Right lobe of liver (tissue), 6 donors: ENCODE data around the gene STAT4. TPM values are rescaled to one million over a fixed set of nuclear protein-coding genes. Genes with fewer than 3 reads are reported as not detected.

Experiments
- ATAC-seq, 4 donors: fragments of 200-7000 bp; cut with Tn5 transposase; one replicate each; pipeline ENCODE4 v1.9.1; 2020; ENCODE audit warnings: mild to moderate bottlenecking in 4 of 4, moderate library complexity in 4 of 4
- DNase-seq, 3 donors: peaks; one replicate each; pipeline ENCODE4 v3.0.0-alpha.2; 2020
- H3K27ac ChIP-seq, 3 donors: fragments of 200-600 bp; one replicate each; pipeline ENCODE4 v1.8.0; 2022
- H3K27me3 ChIP-seq, 2 donors: fragments of 200-600 bp; one replicate each; pipeline ENCODE4 v1.8.0; 2022
- H3K36me3 ChIP-seq, 4 donors: fragments of 200-600 bp; sonication (generic) in 1 of 4; one replicate each; pipeline versions ENCODE4 v1.5.1 to v1.8.0; 2017 to 2022; ENCODE audit warnings: control low read depth in 1 of 4
- H3K4me1 ChIP-seq, 4 donors: fragments of 200-600 bp; sonication (generic) in 1 of 4; one replicate each; pipeline versions ENCODE4 v1.5.1 to v1.8.0; 2017 to 2022; ENCODE audit warnings: control low read depth in 1 of 4
- H3K4me3 ChIP-seq, 3 donors: fragments of 200-600 bp; one replicate each; pipeline ENCODE4 v1.8.0; 2022
- H3K9me3 ChIP-seq, 4 donors: fragments of 200-600 bp; sonication (generic) in 1 of 4; one replicate each; pipeline versions ENCODE4 v1.5.1 to v1.8.0; 2017 to 2022; ENCODE audit warnings: control low read depth in 1 of 4
- POLR2A ChIP-seq: fragments of 450-650 bp; IDR thresholded peaks from one replicate; pipeline ENCODE4 v1.6.1; 2017; ENCODE audit warnings: antibody characterized with exemption, mild to moderate bottlenecking
- WGBS: methylation state at CpG from one replicate; pipeline ENCODE4 v1.1.6; 2018; ENCODE audit warnings: low coverage, low lambda C conversion rate; ENCODE audit not compliant: insufficient coverage; ENCODE audit errors: missing lambda C conversion rate; 5-methylcytosine and 5-hydroxymethylcytosine counted together
- intact Hi-C, 2 donors: fragments of 100-400 bp; cut with DNase I; formaldehyde crosslinking; loops; one replicate each; pipeline versions ENCODE4 v1.11.2 to v1.14.1; 2022
- total RNA-seq, 6 experiments: library from RNA; depleted of rRNA in 2 of 6; stranded (reverse); fragments of >200 nt in 2 of 6; fragmentation: NEBNext Ultra II Directional in 3 of 6; extraction: Animal tissue kit (Norgen Biotek cat#: 25700) in 3 of 6; gene quantifications; one replicate each; pipeline versions ENCODE4 v1.1.0 to v1.2.4, GENCODE V29; 2016 to 2023
- TF ChIP-seq, protein P1 (sequence below), 4 donors: fragments of 200-600 bp in 3 of 4; fragments of 450-650 bp in 1 of 4; IDR thresholded peaks; one replicate each; pipeline versions ENCODE4 v1.5.1 to v1.8.0; 2016 to 2022; ENCODE audit warnings: antibody characterized with exemption in 4 of 4, mild to moderate bottlenecking in 2 of 4
- donor health status: DM: no; HTN: yes; CAD: no.
- donor health status: DM: no; HTN: no; CAD: no.
- donor health status: DM: no; HTN: no; CAD: no.
- donor health status: DM: no; HTN: yes; CAD: no.
- donor health status: DM: no; HTN: yes; CAD: no.

STAT4 gene
- total RNA-seq, 6 experiments from 2014 or later = 0.90 to 6.1 (median 3.2) TPM

DNA sequence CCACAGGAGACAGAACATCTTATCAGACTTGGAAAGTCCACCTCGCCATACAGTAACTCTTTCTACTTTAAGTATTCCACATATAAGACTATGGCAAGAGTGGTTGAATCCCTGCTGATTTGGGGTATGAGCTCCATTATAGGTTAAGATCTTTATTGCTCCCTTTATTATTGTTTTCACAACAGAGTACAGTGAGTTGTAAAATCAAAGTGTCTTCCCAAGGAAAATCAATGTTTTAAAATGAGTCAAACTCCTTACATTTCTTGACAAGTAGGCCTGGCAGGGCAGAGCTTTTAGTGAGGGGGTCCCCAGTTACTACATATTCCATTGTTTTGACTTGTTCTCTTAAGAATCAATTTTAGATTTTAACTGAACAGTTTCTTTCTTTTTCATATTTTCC is 87.2 kb downstream of the STAT4 start:
- H3K27me3 ChIP-seq = no peaks in the 10 kb centered on the region
- TF ChIP-seq POLR2A = no peak
- TF ChIP-seq, protein P1, sequence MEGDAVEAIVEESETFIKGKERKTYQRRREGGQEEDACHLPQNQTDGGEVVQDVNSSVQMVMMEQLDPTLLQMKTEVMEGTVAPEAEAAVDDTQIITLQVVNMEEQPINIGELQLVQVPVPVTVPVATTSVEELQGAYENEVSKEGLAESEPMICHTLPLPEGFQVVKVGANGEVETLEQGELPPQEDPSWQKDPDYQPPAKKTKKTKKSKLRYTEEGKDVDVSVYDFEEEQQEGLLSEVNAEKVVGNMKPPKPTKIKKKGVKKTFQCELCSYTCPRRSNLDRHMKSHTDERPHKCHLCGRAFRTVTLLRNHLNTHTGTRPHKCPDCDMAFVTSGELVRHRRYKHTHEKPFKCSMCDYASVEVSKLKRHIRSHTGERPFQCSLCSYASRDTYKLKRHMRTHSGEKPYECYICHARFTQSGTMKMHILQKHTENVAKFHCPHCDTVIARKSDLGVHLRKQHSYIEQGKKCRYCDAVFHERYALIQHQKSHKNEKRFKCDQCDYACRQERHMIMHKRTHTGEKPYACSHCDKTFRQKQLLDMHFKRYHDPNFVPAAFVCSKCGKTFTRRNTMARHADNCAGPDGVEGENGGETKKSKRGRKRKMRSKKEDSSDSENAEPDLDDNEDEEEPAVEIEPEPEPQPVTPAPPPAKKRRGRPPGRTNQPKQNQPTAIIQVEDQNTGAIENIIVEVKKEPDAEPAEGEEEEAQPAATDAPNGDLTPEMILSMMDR (IDR thresholded peaks at IDR 0.05) = no peak
- H3K9me3 ChIP-seq = no peaks in the 10 kb centered on the region
- H3K27ac ChIP-seq = no peak overlapping the region
- no peaks in the 10 kb centered on the region for H3K36me3 ChIP-seq
- intact Hi-C loops = no loop called here
- DNase-seq (no peak), ATAC-seq (no peak)
- WGBS = 100% methylated on average over 1 of the region's 1 CpG
- no peak overlapping the region for H3K4me3 ChIP-seq
- H3K4me1 ChIP-seq = no peaks in the 10 kb centered on the region

DNA sequence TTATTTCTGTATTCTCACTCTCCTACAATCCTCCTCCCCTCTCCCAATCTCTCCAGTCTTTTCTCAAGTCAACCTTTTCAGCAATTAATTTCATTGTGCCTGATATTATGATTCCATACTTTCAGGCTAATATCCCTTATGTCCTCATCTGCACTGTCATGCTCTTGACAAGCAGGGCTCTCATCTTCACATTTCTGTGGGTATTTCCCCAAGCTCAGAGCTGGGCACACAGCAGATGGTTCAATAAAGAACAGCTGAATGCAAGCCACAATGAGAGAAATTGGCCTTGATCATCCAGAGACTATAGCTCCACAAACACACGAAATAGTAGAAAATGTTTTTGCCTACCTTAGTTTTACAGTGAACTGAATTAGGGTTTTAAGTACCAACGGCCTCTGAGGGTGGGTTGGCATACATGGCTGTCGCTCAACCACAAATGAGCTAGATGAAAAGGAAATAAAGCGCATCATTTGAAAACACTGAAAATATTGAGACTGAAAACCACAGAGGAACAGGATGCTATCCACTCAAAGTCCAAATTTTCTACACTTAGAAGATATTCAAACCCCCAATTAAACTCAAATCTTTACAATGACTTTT is 89.3 kb downstream of the STAT4 start:
- H3K27ac ChIP-seq = no peak overlapping the region
- ATAC-seq = no peak

DNA sequence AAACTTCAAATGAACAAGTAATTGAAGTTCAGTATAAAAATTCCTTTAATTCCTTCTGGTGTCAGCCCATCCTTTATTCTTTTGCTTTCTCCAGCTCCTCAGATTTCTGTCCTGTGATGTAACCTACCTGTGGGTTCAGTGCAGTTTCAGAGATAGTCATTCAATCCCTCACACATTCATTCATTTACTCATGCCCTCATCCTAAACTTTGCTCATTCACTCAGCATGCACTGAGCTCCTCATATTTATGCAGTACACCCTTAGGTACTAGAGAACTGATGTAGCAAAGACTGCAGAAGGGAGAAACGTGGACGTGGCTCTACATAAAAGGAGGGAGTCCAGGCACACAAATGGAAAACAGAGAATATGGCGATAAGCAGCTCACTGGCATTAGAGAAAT is 91.5 kb downstream of the STAT4 start:
- Histone ChIP-seq H3K36me3 (no peaks in the 10 kb centered on the region), H3K4me3 (no peak overlapping the region), H3K27me3 (no peaks in the 10 kb centered on the region), H3K9me3 (no peaks in the 10 kb centered on the region), H3K4me1 (no peaks in the 10 kb centered on the region), H3K27ac (no peak overlapping the region)
- TF ChIP-seq POLR2A = no peak
- TF ChIP-seq, protein P1 (IDR thresholded peaks at IDR 0.05) = no peak
- intact Hi-C loops = loop anchor here in 1 of 2 donors (10.0 kb wide), 1 partner anchor 95 kb away; the partner anchor contains the start of gene STAT4
- 90% methylated on average over 3 of the region's 3 CpGs for WGBS
- no peak for DNase-seq
- no peak for ATAC-seq

More for the DNA sequence above, 89.3 kb downstream of the STAT4 start:
- H3K4me3 ChIP-seq = no peak overlapping the region
- WGBS = 69% methylated on average over 3 of the region's 4 CpGs
- H3K9me3 ChIP-seq = no peaks in the 10 kb centered on the region
- H3K36me3 ChIP-seq = no peaks in the 10 kb centered on the region
- intact Hi-C loops = no loop called here
- H3K27me3 ChIP-seq = no peaks in the 10 kb centered on the region
- no peaks in the 10 kb centered on the region for H3K4me1 ChIP-seq
- DNase-seq = no peak
- TF ChIP-seq, protein P1 (IDR thresholded peaks at IDR 0.05) = no peak
- no peak for TF ChIP-seq POLR2A

DNA sequence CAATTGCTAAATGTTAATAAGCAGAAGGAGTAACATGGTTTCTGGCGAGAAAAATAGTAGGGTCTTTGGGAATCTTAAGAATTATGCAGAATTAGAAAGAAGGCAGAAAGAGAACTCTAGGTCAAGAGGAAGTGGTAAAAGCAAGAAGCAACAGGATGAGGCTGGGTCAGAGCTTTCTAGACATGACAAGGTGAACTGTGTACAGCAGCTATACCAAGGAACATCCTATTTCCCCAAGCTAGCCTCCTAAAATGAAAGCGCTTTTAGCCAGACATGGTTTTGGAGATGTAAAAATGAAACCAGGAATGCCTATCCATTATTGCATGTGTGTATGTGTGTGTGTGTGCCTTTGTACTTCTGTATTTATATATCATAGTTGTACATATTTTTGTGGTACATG is 94.6 kb downstream of the STAT4 start:
- H3K9me3 ChIP-seq = no peaks in the 10 kb centered on the region
- DNase-seq (no peak), ATAC-seq (peak in 3 of 4 donors; percentile 29 to 38 (median 36))
- TF ChIP-seq POLR2A = no peak
- TF ChIP-seq, protein P1 (IDR thresholded peaks at IDR 0.05) = no peak
- intact Hi-C loops = loop anchor here in 1 of 2 donors (10.0 kb wide), 1 partner anchor 99 kb away; the partner anchor contains the start of gene STAT4
- H3K27ac ChIP-seq = no peak overlapping the region
- H3K4me1 ChIP-seq = peaks cover 0 to 11% (median 1%) of the 10 kb centered on the region in 4 donors
- 49% methylated on average over 2 of the region's 2 CpGs for WGBS
- H3K4me3 ChIP-seq = no peak overlapping the region
- H3K36me3 ChIP-seq = no peaks in the 10 kb centered on the region
- H3K27me3 ChIP-seq = no peaks in the 10 kb centered on the region
